A549 treated with AZD9567 at 1 μM for 4 hours (cell line): ENCODE data around the gene CCND1. TPM values are rescaled to one million over a fixed set of nuclear protein-coding genes. Genes with fewer than 3 reads are reported as not detected.

Experiments used
- total RNA-seq: library from RNA; stranded (reverse); fragments of 200-300 nt; extraction: Qiagen RNA extraction; gene quantifications from 5 replicates; pipeline ENCODE4 v1.2.3, GENCODE V29; 2022; ENCODE audit not compliant: insufficient read depth

Gene CCND1
- 211 to 246 TPM (median 227 TPM) in 5 replicates for total RNA-seq

DNA sequence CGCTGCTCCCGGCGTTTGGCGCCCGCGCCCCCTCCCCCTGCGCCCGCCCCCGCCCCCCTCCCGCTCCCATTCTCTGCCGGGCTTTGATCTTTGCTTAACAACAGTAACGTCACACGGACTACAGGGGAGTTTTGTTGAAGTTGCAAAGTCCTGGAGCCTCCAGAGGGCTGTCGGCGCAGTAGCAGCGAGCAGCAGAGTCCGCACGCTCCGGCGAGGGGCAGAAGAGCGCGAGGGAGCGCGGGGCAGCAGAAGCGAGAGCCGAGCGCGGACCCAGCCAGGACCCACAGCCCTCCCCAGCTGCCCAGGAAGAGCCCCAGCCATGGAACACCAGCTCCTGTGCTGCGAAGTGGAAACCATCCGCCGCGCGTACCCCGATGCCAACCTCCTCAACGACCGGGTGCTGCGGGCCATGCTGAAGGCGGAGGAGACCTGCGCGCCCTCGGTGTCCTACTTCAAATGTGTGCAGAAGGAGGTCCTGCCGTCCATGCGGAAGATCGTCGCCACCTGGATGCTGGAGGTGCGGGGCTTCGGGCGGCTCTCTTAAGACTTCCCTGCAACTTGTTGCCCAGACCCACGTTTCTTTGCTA is at the start of gene CCND1:
Gene CCND1 (plus strand): TSS at position 162 of the 587 bp plus-strand sequence. CDS start 158 bp downstream, at position 320.

DNA sequence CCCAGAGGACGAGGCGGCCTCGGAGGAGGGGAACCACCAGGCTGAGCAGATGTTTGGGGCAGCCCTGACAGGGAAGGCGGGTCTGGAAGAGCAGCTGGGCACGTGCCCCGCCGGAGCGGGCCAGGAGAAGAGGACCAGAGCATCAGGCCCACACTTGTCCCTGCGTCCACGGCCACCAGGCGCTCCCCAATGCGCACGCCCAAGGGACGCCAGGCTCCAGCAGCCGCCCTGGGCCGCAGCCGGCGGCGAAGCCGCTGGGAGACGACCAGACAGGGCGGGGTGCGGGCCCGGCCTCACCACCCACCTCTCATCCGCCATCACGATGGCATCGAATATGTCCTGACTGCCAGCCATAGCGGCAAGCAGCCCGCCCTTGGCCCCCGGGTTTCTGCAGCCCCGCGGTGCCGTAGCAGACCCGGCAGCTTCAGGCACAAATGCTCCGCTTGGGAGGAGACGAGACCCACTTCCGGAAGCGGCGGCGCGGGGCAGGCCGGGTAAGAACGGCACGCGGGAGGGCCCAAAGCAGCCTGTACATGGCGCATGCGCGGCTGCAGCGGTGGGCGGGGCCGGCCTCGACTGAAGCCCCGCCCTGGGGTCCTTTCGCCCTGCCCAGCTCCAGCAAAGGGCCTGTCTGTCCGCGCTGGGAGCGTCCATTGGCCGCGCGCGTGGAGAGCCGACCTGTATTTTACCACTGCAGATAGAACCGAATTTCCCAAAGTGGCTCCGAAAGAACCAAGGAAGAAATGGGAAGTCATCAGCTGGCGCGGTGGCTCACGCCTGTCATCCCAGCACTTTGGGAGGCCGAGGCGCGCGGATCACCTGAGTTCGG is 34.1 kb downstream of the CCND1 start, which contains the start of gene LTO1:
Gene LTO1 (minus strand): TSS at position 468 of the 829 bp plus-strand sequence. CDS start 114 bp downstream, at position 354.

Other genes with a start within 250 kb of the CCND1 start
- not detected in 5 replicates for gene LINC01488, start 159.5 kb upstream of the CCND1 start, total RNA-seq
- gene LTO1, start 34.2 kb downstream of the CCND1 start, total RNA-seq, result 33.3 to 39.0 TPM (median 34.9 TPM) in 5 replicates
- 0.03 to 0.07 TPM (median 0.04 TPM) in 4 of 5 replicates, not detected in the other for gene FGF19, start 62.9 kb downstream of the CCND1 start, total RNA-seq
- 0.02 TPM in 3 of 5 replicates, not detected in the others for gene FGF4, start 134.2 kb downstream of the CCND1 start, total RNA-seq
- not detected in 5 replicates for gene FGF3, start 178.3 kb downstream of the CCND1 start, total RNA-seq